GM12878 (cell line): ENCODE data around the gene NFATC1. TPM values are rescaled to one million over a fixed set of nuclear protein-coding genes. Genes with fewer than 3 reads are reported as not detected.

Source experiments
- ATF7 ChIP-seq: fragments of 450-650 bp; IDR thresholded peaks from 2 replicates; pipeline ENCODE4 v1.6.1; 2016; ENCODE audit warnings: low read depth, mild to moderate bottlenecking
- CREB1 ChIP-seq: IDR thresholded peaks from 2 replicates; pipeline ENCODE4 v1.6.1; 2012; ENCODE audit warnings: low read depth, mild to moderate bottlenecking, inconsistent platforms
- HDAC2 ChIP-seq: fragments of 200-600 bp; sonication (generic); IDR thresholded peaks from 2 replicates; pipeline ENCODE4 v1.6.1; 2017
- MEF2B ChIP-seq: fragments of 450-650 bp; IDR thresholded peaks from 2 replicates; pipeline ENCODE4 v1.6.1; 2018; ENCODE audit warnings: mild to moderate bottlenecking, moderate library complexity; ENCODE audit not compliant: partially characterized antibody, poor library complexity, severe bottlenecking
- NBN ChIP-seq: fragments of 450-650 bp; IDR thresholded peaks from 2 replicates; pipeline ENCODE4 v1.6.1; 2016
- POU2F2 ChIP-seq: IDR thresholded peaks from 3 replicates; pipeline ENCODE4 v1.6.1; 2011; ENCODE audit warnings: low read depth, mild to moderate bottlenecking, low read length, borderline replicate concordance
- RELB ChIP-seq: fragments of 450-650 bp; IDR thresholded peaks from 2 replicates; pipeline ENCODE4 v1.6.1; 2017; ENCODE audit warnings: low read depth, mild to moderate bottlenecking, moderate library complexity
- TCF12 ChIP-seq: IDR thresholded peaks from 2 replicates; pipeline ENCODE4 v1.6.1; 2011; ENCODE audit warnings: low read depth, mild to moderate bottlenecking, low read length
- YY1 ChIP-seq: IDR thresholded peaks from 2 replicates; pipeline ENCODE4 v1.6.1; 2011; ENCODE audit warnings: low read depth, mild to moderate bottlenecking, low read length
- ZZZ3 ChIP-seq: IDR thresholded peaks from 2 replicates; pipeline ENCODE4 v1.6.1; 2011; ENCODE audit warnings: low read depth; ENCODE audit not compliant: control insufficient read depth, insufficient read length
- polyA plus RNA-seq, 11 experiments: library from polyadenylated mRNA; depleted of rRNA in 4 of 11; unstranded in 6 of 11; stranded (reverse) in 5 of 11; fragments of >200 nt; fragmentation: Nextera tagmentation in 4 of 11; fragmentation: Illumina TruSeq in 1 of 11; extraction: Ambion mirVana in 4 of 11; extraction: Trizol in 1 of 11; gene quantifications; 1 replicate in 1 of 11; 2 replicates in 10 of 11; pipeline versions ENCODE4 v1.2.1 to v1.2.3, GENCODE V29; 2011 to 2016; ENCODE audit warnings: inconsistent platforms in 2 of 11, missing spikeins in 2 of 11, low read depth in 1 of 11
- total RNA-seq, 4 experiments: library from RNA; depleted of rRNA in 3 of 4; stranded (reverse); fragments of >200 nt in 3 of 4; fragmentation: Illumina TruSeq in 1 of 4; extraction: Trizol in 1 of 4; gene quantifications; 2 replicates each; pipeline versions ENCODE4 v1.2.1 to v1.2.3, GENCODE V29; 2013 to 2021
- TF ChIP-seq, protein P1 (sequence below): fragments of 450-650 bp; IDR thresholded peaks from 2 replicates; pipeline ENCODE4 v1.6.1; 2016; ENCODE audit warnings: mild to moderate bottlenecking

The NFATC1 gene
- total and polyA plus RNA-seq, 10 of the 15 experiments (the other 5 are each of a cell fraction or from before 2014, with no cell fraction given) = 0.84 to 20.8 (median 5.1) TPM

DNA sequence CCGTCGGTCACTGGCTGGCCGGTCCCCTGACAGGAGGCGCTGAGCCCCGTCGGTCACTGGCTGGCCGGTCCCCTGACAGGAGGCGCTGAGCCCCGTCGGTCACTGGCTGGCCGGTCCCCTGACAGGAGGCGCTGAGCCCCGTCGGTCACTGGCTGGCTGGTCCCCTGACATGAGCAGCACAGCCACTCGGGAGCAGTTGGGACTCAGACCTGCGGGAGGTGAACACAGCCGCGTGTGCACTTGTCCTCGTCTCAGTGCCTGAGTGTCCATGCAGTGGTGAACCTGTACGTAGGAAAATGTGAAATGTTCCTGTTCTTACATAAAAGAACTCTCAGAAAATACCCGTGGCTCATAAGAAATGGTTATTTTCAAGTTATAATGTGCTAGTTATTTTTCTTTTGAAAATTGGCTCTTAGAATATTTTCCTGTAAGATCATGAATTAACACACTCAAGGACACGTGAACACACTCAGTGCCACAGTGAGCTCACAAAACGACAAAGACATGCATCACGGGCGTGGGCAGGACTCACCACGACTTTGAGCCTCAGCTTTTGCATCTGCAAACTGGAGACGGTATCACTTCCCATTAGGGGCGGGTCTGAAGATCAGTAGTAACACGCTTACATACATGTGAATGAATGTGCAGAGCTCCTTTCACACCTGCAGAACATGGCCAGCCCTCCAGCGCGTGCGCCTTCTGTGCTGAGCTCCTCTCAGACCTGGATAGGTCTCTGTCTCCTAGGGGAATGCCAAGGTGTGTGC lies 21.1 kb upstream of the NFATC1 start (continued):
- TF ChIP-seq ZZZ3 (no peak), TCF12 (0 out of 2 replicates have a peak, but pooled peaks have one; percentile 13), RELB (0 out of 2 replicates have a peak, but pooled peaks have one; percentile 16), POU2F2 (peak; percentile 91; the same call in 2 of the 3 replicates), NBN (0 out of 2 replicates have a peak, but pooled peaks have one; percentile 31), CREB1 (peak; percentile 75; the same call in 1 of the 2 replicates), ATF7 (peak; percentile 60), HDAC2 (no peak), YY1 (no peak), MEF2B (peak; percentile 48)
- TF ChIP-seq, protein P1, sequence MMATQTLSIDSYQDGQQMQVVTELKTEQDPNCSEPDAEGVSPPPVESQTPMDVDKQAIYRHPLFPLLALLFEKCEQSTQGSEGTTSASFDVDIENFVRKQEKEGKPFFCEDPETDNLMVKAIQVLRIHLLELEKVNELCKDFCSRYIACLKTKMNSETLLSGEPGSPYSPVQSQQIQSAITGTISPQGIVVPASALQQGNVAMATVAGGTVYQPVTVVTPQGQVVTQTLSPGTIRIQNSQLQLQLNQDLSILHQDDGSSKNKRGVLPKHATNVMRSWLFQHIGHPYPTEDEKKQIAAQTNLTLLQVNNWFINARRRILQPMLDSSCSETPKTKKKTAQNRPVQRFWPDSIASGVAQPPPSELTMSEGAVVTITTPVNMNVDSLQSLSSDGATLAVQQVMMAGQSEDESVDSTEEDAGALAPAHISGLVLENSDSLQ = no peak
